GM19193 (cell line): ENCODE measurements around the gene TANC2.

Experiments used
- POLR2A ChIP-seq: IDR thresholded peaks from 4 replicates; pipeline ENCODE4 v1.6.1; 2011; ENCODE audit not compliant: insufficient read depth, insufficient read length; ENCODE audit errors: extremely low read depth

TANC2 gene

GRCh38 chr17:62965686-62966425, at the start of gene TANC2:
Gene TANC2, plus strand, starts transcription at chr17:62966235. Its CDS starts 43,325 bp downstream, at chr17:63009560.
- TF ChIP-seq POLR2A = no peak

DNA sequence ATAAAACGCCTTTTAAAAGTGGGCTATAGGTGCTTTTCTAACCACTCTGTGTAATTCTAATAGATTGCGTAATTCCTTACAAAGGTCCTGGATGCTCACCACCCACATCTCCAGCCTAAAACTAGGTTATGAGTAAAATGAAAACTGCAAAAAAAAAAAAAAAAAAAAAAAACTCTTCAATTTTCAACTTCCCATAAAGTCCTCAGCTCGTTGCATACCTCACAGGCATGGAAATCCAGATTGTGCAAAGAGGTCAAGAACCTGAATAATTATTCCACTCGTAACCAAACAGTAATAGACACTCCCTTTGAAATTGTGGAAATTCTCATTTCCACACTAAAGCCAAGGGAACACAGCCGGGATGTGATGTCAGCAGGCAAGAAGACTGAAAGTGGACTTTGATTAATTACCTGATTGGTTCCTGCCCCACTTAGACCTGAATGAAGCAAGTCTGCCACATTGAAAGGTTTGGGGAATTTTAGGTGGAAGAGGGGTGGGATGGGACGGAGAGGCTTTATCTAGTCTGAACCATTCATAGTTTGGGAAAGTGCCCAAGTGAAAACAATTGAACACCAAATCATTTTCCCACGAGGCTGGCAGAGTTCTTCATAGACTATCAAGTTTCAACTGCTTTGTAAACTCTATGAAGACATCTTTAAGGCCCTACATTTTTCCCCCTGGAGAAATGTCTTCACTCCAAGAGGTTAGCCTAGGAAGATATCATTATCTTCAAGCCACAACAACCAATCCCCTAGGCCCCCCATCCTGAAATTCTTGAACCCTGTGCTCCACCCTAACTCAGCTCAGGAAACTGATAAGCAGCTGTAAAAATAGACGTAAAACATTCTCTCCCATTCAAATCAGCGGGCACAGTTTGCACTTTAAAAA, 49.1 kb upstream of the TANC2 start:
- no peak for TF ChIP-seq POLR2A

DNA sequence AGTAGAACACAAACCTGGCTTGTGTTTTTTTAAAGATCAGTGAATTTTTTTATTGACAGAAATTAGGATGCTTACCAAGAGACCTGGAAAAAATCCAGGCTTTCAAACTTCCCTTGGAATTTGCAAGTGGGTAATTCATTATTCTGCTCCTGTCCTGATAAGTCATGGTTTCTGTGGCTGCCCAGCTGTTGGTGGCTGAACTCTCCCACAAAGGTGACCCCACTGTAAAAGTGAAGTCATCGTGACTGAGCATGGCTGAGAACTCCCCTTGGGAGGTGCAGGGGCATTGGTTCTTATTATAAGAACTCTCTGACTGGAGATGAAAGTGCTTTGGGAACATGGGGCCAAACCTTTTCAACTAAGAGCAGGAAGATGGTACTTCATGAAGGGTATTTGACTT, 46.6 kb upstream of the TANC2 start:
- no peak for TF ChIP-seq POLR2A

GRCh38 chr17:62920300-62920699, 45.7 kb upstream of the TANC2 start:
- TF ChIP-seq POLR2A = no peak

GRCh38 chr17:62921817-62922216, 44.2 kb upstream of the TANC2 start:
- TF ChIP-seq POLR2A = no peak

DNA sequence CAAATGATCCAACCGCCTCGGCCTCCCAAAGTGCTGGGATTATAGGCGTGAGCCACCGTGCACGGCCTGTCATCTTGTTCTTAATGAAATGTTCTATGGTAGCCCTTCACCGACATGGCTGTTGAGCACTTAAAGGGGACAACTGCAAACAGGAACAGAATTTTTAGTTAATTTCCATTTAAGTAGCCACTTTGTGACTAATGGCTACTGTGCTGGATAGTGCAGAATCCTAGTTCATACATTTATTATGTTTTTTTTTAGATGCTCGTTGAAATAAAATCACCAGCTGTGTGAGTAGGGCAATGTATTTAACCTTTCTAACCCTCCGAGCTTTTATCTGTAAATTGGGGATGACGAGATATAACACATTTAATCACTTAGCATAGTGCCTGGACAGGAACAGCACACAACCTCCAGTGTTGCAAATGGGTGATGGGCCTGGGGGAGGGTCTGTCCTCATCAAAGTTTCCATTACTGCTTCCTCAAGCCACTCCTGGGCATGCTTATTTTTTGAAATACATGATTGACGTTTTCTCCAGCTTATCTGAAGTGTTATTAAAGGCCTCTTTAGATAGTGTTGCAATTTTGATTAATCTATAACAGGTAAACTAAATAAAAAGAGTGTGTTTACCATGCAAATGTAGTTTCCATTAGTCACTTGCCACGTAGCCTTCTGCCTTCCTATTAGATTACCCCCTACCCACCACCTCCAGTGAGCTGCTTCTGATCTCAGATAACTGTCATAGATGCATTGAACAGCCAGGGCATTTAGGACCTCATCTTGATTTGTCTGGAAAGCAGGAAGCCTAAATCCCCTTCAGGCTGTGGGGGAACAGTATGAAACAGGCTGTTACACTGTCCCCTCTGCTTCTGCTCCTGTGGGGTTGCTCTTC, 42.5 kb upstream of the TANC2 start:
- TF ChIP-seq POLR2A = no peak

- no peak for TF ChIP-seq POLR2A
These were observed 40.7 kb upstream of the TANC2 start for GRCh38 chr17:62925267-62925836.

DNA sequence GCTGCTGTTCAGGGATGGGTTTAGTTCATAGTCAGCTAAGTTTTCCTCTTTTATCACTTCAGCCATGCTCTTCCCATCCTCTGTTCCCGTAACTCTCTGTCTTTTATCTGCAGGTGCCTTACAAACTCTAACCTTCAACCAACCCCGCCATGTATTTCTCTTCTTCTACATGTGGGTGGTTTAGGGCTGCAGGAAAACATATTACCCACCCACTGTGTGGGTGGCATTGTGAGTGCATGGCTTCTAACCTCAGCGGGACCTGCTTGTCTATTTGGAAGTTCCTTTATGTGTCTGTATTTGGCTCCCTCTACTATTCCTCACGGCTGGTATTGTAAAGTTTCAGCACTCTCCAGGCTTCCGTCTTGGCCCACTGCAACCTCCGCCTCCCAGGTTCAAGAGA, 39.0 kb upstream of the TANC2 start:
- TF ChIP-seq POLR2A = no peak

- TF ChIP-seq POLR2A = no peak
These were observed 36.7 kb upstream of the TANC2 start for GRCh38 chr17:62929320-62929719.

DNA sequence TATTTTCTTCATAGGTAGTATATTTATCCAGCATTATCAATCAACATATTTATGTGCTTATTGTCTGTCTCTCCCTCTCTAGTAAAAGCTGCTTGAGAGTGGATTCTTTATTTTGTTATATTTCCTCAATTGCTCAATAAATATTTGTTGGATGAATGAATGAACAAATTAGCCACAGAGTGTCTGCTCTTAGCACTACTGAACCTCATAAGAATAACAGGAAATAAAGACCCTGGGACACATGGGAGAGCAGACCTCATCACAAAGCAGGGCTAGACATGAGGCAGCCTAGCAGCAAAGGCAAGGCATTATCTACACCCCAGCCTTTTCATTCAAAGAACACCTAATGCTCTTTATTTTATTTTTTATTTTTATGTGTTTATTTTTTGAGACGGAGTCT, 34.9 kb upstream of the TANC2 start:
- TF ChIP-seq POLR2A = no peak

GRCh38 chr17:62933501-62934385, 32.3 kb upstream of the TANC2 start:
- TF ChIP-seq POLR2A = no peak

DNA sequence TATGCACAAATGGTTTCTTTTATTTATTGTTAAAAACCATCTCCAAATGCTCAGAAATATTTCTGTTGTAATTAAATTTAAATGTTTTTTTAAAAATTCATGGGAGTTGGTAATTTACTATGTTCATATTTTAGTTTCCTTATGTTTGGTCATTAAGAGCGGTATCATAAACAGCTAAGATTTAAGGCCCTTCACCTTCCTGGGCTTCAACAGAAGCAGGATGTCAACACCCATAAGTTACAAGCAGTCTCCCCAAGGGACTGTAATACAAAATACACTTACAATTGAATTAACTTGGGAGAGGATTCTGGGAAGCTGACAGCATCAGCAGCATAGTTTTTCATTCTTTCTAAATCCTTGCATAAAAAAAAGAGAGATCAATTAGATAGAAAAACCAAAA, 30.9 kb upstream of the TANC2 start:
- TF ChIP-seq POLR2A = no peak

- no peak for TF ChIP-seq POLR2A
These were observed 30.5 kb upstream of the TANC2 start for GRCh38 chr17:62935523-62935922.

DNA sequence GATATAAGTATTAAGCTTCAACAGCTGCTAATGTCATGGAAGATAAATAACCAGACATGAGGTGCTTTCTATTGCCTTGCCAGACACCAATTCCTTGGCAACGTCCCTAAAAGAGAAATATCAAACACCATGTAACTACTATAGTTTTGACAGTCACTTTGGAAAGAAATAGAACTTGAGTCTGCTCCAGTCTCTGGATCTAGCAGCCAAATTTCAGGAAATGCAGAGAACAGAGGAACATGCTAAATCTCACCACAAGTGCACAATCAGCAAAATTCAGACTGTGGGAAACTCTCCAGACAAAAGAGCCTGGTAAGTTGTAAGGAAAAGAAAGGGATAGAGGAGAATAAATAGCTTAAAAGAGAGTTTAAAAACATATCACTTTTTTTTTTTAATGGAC, 28.4 kb upstream of the TANC2 start:
- TF ChIP-seq POLR2A = no peak
